ENCODE results near the gene DNASE1L2.
A peak's percentile ranks its signal among the peaks of the same experiment; 100 is the strongest.

DNASE1L2 gene

GRCh38 chr16:2204416-2205103 lies 31.7 kb upstream of the DNASE1L2 start:
- no peak for DNase-seq

DNA sequence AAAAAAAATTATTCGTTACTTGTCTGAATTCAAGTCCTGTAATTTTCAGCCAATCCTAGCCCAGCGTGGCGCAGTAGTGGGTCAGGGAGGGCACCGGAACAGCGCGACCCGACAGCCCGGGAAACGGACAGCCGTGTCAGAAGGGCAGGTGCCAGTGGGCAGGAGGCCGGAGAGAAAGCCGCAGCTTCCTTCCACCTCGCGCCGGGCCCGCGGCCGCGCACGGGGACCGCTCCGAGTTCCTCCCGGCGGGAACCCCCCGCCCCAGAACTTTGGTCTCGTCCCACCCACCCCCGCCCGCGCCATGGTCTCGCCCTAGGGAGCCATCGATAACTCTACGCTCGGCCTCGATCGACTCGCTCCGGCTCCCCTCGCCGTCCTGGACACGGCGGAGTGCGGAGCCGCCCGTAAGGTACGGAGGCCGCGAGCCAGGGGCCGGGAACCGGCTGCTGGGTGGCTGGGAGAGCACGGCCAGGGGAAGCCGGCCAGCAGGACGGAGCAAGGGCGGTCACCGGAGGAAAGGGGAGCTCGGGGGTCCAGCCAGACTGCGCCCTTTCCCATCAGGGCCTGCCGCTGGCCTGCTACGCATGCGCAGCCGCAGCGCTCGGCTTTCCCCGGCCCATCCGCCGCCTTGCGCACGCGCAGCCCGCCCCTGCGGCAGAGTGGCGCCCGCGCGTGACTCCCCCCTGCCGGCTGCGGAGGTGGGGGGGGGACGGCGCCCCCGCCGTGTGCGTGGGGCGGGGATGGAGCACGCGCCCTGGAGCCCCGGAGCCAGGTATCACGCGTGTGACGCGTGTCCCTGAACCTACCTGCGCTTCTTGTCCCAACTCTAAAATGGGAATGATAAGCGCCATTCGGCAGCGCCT lies 30.9 kb upstream of the DNASE1L2 start, which contains the start of gene MLST8:
MLST8 (plus strand) TSS at position 351 of the 863 bp plus-strand sequence. CDS start 632 bp downstream, outside the sequence.
- peak; percentile 87 for DNase-seq

DNA sequence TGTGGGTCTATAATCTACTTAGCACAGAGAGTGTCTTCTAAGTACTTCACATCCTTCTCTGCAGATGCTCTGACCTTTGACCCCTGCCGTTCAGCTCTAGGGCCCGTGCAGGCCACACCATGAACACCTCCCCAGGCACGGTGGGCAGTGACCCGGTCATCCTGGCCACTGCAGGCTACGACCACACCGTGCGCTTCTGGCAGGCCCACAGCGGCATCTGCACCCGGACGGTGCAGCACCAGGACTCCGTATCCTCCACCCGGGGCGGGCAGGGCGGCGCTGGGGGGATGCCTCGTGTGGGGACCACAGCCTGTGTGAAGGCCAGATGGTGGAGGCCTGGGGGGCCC lies 30.3 kb upstream of the DNASE1L2 start:
- DNase-seq: no peak

- DNase-seq: no peak
Observed at GRCh38 chr16:2206420-2206779, 29.8 kb upstream of the DNASE1L2 start.

- DNase-seq: no peak
Observed at GRCh38 chr16:2206780-2207433, 29.3 kb upstream of the DNASE1L2 start.

DNA sequence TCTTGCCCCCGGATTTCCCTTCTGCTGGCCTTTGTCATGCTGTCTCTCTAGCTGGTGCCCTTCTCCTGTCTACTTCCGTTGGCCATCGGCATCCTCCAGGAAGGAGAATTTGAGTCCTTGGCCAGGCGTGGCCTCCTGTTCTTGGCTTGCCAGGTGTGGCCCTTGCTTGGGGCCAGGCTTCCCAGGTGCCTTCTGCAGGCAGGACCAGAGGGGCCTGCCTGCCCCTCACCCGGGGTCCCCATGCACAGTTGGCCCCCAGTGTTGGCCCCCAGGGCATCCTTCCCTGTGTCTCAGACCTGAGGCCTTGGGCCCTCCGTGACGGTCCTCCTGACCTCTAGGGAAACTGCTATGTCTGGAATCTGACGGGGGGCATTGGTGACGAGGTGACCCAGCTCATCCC lies 28.4 kb upstream of the DNASE1L2 start:
- DNase-seq: no peak

DNA sequence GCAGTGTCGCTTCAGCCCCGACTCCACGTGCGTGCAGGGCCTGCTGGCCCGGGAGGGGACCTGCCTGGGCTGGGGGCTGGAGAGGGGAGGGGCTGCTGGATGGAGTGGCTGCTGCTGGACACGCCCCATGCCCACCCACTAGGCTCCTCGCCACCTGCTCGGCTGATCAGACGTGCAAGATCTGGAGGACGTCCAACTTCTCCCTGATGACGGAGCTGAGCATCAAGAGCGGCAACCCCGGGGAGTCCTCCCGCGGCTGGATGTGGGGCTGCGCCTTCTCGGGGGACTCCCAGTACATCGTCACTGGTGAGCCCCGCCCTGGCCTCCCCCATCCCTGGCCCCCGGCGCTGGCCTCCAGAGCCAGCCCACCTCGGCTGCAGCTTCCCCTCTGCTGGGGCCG lies 27.9 kb upstream of the DNASE1L2 start:
- no peak for DNase-seq

DNA sequence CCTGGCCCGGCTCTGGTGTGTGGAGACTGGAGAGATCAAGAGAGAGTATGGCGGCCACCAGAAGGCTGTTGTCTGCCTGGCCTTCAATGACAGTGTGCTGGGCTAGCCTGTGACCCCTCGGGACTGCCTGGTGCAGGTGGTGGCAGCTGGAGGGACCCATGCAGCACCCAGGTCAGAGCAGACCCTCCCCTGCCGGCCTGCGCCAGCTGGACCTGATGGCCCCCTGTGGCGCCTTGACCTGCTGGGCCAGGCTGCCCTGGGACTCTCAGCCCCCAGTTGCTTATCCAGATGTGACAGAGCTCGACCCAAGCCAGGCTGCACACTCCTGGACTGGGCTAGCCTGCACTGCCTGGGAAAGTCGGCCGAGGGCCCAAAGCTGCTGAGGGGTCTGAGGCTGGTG lies 27.5 kb upstream of the DNASE1L2 start:
- no peak for DNase-seq

DNA sequence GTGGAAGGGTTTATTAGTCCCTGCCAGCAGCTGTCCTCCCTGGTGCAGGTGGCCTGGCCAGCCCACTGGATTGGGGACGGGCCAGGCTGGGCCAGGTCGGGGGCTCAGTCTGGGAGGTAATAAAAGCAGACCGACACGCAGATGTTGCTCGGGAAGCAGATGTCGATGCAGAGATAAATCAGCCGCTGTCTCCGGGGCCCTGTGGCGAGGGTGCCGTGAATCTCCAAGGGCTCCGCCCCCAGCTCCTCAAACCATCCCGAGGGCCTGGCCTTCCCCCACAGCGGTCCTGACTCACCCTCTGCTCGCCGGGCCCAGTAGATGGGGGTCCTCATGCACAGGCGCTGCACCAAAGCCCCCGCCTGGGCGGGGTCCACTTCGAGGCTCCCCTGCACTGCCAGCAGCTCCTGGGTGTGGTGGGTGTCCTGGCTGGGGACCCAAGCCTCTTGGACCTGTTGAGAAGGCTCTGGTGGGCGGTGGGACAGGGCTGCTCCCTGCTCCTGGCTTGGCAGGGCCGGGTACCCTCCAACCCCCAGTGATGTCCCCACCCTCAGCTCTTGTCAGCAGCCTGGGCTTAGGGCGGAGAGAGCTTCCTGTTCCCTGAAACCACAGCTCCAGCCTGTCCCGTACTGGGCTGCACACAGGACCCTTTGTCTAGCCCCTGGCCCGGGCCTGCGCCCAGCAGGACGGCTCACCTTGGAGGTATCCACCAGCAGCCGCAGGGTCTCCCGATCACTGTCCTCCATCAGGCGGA lies 26.8 kb upstream of the DNASE1L2 start:
- no peak for DNase-seq

DNA sequence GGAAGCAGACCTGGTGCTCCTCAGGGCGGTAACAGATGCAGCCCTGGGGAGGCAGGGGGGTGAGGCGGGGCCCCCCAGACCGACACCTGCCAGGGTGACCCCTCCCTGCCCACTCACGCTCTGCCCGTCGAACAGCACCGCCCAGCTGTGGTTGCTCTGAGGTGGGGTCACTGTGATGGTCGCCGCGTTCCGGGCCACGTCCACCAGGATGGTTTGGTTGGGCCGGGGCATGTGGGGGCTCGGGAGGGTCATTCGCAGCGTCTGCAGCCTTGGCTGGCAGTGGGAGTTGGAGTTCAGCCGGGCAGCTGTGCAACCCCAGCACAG lies 26.3 kb upstream of the DNASE1L2 start:
- DNase-seq: no peak

- no peak for DNase-seq
Observed at GRCh38 chr16:2210386-2211365, 25.6 kb upstream of the DNASE1L2 start, which contains the start of gene BRICD5. Gene BRICD5, minus strand, starts transcription at chr16:2210863. Its CDS starts 30 bp downstream, at chr16:2210833.

GRCh38 chr16:2211923-2212347 lies 24.3 kb upstream of the DNASE1L2 start:
- no peak for DNase-seq

- no peak for DNase-seq
Observed at GRCh38 chr16:2212362-2213324, 23.6 kb upstream of the DNASE1L2 start.

DNA sequence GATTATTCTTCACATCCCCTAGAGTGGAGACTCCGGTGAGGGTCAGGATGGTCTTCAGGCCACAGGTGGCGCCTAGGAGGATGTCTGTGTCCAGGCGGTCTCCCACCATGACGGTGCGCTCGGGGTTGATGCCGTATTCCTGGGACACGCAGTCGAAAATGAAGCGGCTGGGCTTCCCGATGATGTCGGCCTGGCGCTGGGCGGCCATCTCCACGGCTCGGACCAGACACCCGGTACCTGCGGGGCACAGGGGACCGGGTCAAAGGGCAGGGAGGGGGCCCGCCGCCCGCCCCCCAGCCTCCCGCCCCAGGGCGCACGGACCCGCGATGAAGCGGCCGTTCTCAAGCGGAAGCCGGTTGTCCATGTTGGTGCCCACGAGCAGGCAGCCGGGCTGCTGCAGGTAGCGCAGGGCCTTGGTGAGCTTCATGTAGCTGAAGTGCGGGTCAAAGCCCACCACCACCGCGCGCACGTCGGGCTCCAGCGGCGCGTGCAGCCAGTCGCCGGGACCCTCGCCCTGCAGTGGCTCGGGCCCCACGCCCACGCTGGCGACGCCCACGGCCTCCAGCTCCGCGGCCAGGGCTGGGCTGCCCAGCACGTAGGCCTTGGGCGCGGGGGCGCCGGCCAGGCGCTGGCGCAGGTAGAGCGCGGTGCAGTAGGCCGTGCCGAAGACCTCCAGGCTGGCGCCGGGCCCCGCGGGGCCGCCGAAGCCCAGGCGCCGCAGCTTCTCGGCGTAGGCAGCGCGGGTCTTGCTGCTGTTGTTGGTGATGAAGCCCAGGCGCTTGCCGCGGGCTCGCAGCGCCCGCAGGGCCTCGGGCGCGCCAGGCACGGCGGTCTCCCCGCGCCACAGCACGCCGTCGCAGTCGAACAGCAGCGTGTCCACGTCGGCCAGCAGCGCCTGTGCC lies 22.2 kb upstream of the DNASE1L2 start:
- DNase-seq: no peak

GRCh38 chr16:2214719-2214968 lies 21.6 kb upstream of the DNASE1L2 start, which contains the start of gene PGP:
Gene PGP, minus strand, starts transcription at chr16:2214840. Its CDS starts 63 bp downstream, at chr16:2214777.
- DNase-seq: no peak

- no peak for DNase-seq
Observed at GRCh38 chr16:2216330-2216729, 19.9 kb upstream of the DNASE1L2 start.

- peak; percentile 99 for DNase-seq
Observed at GRCh38 chr16:2223221-2223941, 12.9 kb upstream of the DNASE1L2 start, which contains the start of gene E4F1. Gene E4F1, plus strand, starts transcription at chr16:2223591. Its CDS starts 23 bp downstream, at chr16:2223614.

- DNase-seq: peak; percentile 66
Observed at GRCh38 chr16:2223942-2224486, 12.2 kb upstream of the DNASE1L2 start.
